Peyer's patch (tissue), 4 donors: Measurements from ENCODE around the gene ERP44. TPM values are rescaled to one million over a fixed set of nuclear protein-coding genes. Genes with fewer than 3 reads are reported as not detected.
"Not testable (repeated sequence)": the region's sequence is repeated elsewhere in the genome, so short reads cannot be mapped to it uniquely, and the experiment has no call there.

Source experiments
- DNase-seq, 3 donors: peaks; one replicate each; pipeline ENCODE4 v3.0.0-alpha.2; 2017 to 2019
- H3K27ac ChIP-seq, 4 donors: fragments of 200-600 bp; sonication (generic); one replicate each; pipeline ENCODE4 v1.5.1; 2016 to 2019
- H3K27me3 ChIP-seq, 2 donors: fragments of 200-600 bp; sonication (generic); one replicate each; pipeline ENCODE4 v1.5.1; 2019
- H3K36me3 ChIP-seq, 3 donors: fragments of 200-600 bp; sonication (generic); one replicate each; pipeline ENCODE4 v1.5.1; 2016 to 2019
- H3K4me1 ChIP-seq, 4 donors: fragments of 200-600 bp; sonication (generic); one replicate each; pipeline ENCODE4 v1.5.1; 2016 to 2019
- H3K4me3 ChIP-seq, 4 donors: fragments of 200-600 bp; sonication (generic); 1 replicate in 3 of 4; 2 replicates in 1 of 4; pipeline ENCODE4 v1.5.1; 2016 to 2019; ENCODE audit warnings: mild to moderate bottlenecking in 1 of 4
- H3K9me3 ChIP-seq, 4 donors: fragments of 200-600 bp; sonication (generic); one replicate each; pipeline ENCODE4 v1.5.1; 2016 to 2019; ENCODE audit warnings: mild to moderate bottlenecking in 1 of 4
- CTCF ChIP-seq, 6 experiments: fragments of 450-650 bp in 4 of 6; fragments of 200-600 bp in 2 of 6; sonication (generic) in 1 of 6; IDR thresholded peaks; one replicate each; pipeline ENCODE4 v1.5.1; 2017 to 2019; ENCODE audit warnings: antibody characterized with exemption in 6 of 6, mild to moderate bottlenecking in 3 of 6, moderate library complexity in 1 of 6
- POLR2A ChIP-seq, 2 donors: fragments of 450-650 bp; IDR thresholded peaks; one replicate each; pipeline ENCODE4 v1.5.1; 2017; ENCODE audit warnings: antibody characterized with exemption in 2 of 2, mild to moderate bottlenecking in 2 of 2, moderate library complexity in 2 of 2
- total RNA-seq, 4 donors: library from RNA; depleted of rRNA; stranded (reverse); fragments of >200 nt; gene quantifications; one replicate each; pipeline ENCODE4 v1.1.0, GENCODE V29; 2016

ERP44 gene
- total RNA-seq, 4 donors from 2014 or later = 9.9 to 21.9 (median 17.4) TPM

DNA sequence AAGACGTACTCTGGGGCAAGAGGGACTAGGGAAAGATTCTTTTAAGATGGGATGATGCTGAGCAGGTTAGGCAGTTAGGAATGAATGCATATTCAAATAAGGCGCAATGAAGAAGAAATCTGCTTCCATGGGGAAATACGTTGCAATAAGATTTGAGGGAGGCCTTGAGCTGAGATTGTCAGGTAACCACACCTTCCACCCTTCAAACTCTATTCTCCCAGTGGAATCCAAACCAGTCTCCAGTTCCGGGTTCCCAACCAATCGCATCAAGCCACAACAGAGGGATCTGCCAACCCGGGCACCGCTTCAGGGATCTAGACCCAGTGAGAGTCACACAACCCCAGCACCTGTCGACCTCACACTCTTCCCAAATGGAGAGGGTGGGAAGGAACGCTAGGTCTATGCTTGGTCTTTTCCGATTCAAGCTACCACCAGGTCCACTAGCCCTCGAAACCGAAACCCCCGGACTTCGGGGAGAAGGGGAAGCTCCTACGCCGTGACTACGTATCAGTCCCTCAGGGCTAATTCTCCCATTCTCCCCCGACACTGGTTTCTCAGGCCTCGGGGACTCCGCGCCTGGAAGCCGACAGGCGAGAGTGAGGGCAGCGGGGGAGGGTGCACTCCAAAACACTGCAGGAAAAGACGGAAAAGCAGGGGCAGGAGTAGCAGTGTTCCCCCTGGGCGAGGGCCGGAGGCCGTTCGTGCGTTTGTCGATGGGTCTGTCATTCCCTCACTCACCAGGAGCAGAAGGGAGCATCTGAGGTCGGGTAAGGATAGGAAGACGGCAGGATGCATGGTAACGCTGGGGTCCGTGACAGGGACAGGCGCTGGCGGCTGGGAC, 534 bp downstream of the ERP44 start:
- Histone ChIP-seq H3K4me3 (peak overlapping the region; percentile 75 to 95 (median 90)), H3K9me3 (no peaks in the 10 kb centered on the region), H3K36me3 (no peaks in the 10 kb centered on the region), H3K4me1 (peaks cover 0 to 25% (median 8%) of the 10 kb centered on the region in 4 donors), H3K27ac (peak overlapping the region; percentile 90 to 96 (median 94)), H3K27me3 (no peaks in the 10 kb centered on the region)
- no peak for TF ChIP-seq CTCF (IDR thresholded peaks at IDR 0.05)
- TF ChIP-seq POLR2A (IDR thresholded peaks at IDR 0.05) = peak in 1 of 2 donors; percentile 10
- DNase-seq = peak; percentile 46 to 85 (median 77)

GRCh38 chr9:100096378-100096916, 2.4 kb downstream of the ERP44 start:
- no peaks in the 10 kb centered on the region for H3K36me3 ChIP-seq
- no peak overlapping the region for H3K4me3 ChIP-seq
- TF ChIP-seq POLR2A (IDR thresholded peaks at IDR 0.05) (no peak), CTCF (IDR thresholded peaks at IDR 0.05) (no peak)
- H3K27me3 ChIP-seq = no peaks in the 10 kb centered on the region
- peaks cover 0 to 25% (median 8%) of the 10 kb centered on the region in 4 donors for H3K4me1 ChIP-seq
- no peaks in the 10 kb centered on the region for H3K9me3 ChIP-seq
- no peak for DNase-seq
- H3K27ac ChIP-seq = no peak overlapping the region

DNA sequence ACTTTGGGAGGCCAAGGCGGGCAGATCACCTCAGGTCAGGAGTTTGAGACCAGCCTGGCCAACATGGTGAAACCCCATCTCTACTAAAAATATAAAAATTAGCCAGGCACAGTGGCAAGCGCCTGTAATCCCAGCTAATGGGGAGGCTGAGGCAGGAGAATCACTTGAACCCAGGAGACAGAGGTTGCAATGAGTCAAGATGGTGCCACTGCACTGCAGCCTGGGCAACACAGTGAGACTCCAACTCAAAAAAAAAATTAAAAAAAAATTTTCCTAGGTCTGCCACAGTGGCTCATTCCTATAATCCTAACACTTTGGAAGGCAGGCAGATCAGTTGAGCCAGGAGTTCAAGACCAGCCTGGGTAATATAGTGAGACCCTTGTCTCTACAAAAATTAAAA, 4.4 kb downstream of the ERP44 start:
- H3K4me1 ChIP-seq = peaks cover 0 to 18% (median 5%) of the 10 kb centered on the region in 4 donors
- H3K27me3 ChIP-seq, H3K27ac ChIP-seq, H3K4me3 ChIP-seq, H3K36me3 ChIP-seq, H3K9me3 ChIP-seq, DNase-seq: not testable (repeated sequence)

DNA sequence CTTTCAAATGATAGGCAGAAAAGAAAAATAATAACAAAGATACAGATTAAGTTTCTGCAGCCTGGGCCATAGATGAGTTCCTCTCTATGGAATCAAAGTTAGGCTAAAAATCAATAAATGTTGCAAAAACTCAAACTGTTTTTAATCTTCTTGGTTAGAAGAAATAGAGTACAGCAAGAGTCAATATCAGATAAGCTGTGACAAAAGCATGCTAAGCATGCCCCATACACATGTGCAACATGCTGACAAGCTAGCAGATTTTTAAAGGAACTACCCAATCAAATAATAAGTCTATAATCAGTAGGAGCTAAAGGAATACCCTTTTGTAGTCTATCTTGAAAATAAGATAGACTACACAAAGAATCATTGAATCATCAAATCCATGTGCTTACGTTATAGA, 6.7 kb downstream of the ERP44 start:
- H3K27me3 ChIP-seq = no peaks in the 10 kb centered on the region

DNA sequence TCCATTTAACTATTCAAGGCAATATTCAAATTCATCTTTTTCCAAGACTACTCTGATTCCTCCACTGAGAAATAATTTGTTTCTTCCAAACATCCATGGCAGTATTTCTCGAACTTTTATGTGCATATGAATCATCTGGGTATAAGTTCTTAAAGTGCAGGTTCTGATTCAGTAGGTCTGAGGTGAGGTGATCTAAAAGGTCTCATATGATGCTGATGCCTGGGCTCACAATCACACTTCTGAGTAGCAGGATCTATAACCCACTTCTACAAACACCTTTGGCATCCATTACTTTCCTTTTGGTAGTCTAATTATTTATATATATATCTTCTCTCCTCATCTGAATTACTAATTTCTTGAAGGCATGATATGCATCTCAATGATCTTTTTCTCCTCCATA, 7.2 kb downstream of the ERP44 start:
- H3K36me3 ChIP-seq = no peaks in the 10 kb centered on the region
- TF ChIP-seq CTCF (IDR thresholded peaks at IDR 0.05) = no peak
- TF ChIP-seq POLR2A (IDR thresholded peaks at IDR 0.05) = no peak
- H3K27me3 ChIP-seq = no peaks in the 10 kb centered on the region
- H3K4me3 ChIP-seq = no peak overlapping the region
- DNase-seq = no peak
- H3K9me3 ChIP-seq = no peaks in the 10 kb centered on the region
- H3K27ac ChIP-seq = no peak overlapping the region
- H3K4me1 ChIP-seq = peaks cover 0 to 10% (median 0%) of the 10 kb centered on the region in 4 donors

More for the DNA sequence above, 6.7 kb downstream of the ERP44 start:
- Histone ChIP-seq H3K9me3 (no peaks in the 10 kb centered on the region), H3K27ac (no peak overlapping the region), H3K4me1 (peaks cover 0 to 10% (median 0%) of the 10 kb centered on the region in 4 donors), H3K36me3 (no peaks in the 10 kb centered on the region), H3K4me3 (no peak overlapping the region)
- no peak for TF ChIP-seq CTCF (IDR thresholded peaks at IDR 0.05)
- no peak for TF ChIP-seq POLR2A (IDR thresholded peaks at IDR 0.05)
- DNase-seq = no peak

- H3K27me3 ChIP-seq = no peaks in the 10 kb centered on the region
- no peak overlapping the region for H3K4me3 ChIP-seq
- TF ChIP-seq CTCF (IDR thresholded peaks at IDR 0.05) = no peak
- H3K27ac ChIP-seq = no peak overlapping the region
- H3K36me3 ChIP-seq = no peaks in the 10 kb centered on the region
- DNase-seq = no peak
- H3K9me3 ChIP-seq = no peaks in the 10 kb centered on the region
- peaks cover 0 to 7% (median 0%) of the 10 kb centered on the region in 4 donors for H3K4me1 ChIP-seq
These were observed 7.9 kb downstream of the ERP44 start for GRCh38 chr9:100090880-100091279.
